ENCODE results near the gene TRAK2.

- TF ChIP-seq, protein P1, sequence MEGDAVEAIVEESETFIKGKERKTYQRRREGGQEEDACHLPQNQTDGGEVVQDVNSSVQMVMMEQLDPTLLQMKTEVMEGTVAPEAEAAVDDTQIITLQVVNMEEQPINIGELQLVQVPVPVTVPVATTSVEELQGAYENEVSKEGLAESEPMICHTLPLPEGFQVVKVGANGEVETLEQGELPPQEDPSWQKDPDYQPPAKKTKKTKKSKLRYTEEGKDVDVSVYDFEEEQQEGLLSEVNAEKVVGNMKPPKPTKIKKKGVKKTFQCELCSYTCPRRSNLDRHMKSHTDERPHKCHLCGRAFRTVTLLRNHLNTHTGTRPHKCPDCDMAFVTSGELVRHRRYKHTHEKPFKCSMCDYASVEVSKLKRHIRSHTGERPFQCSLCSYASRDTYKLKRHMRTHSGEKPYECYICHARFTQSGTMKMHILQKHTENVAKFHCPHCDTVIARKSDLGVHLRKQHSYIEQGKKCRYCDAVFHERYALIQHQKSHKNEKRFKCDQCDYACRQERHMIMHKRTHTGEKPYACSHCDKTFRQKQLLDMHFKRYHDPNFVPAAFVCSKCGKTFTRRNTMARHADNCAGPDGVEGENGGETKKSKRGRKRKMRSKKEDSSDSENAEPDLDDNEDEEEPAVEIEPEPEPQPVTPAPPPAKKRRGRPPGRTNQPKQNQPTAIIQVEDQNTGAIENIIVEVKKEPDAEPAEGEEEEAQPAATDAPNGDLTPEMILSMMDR (IDR thresholded peaks at IDR 0.05): no peak
- TF ChIP-seq POLR2A (IDR thresholded peaks at IDR 0.05): no peak
- no peak for TF ChIP-seq POLR2AphosphoS5 (IDR thresholded peaks at IDR 0.05)
- TF ChIP-seq EP300 (IDR thresholded peaks at IDR 0.05): no peak
Observed at GRCh38 chr2:201470821-201471731, 19.8 kb upstream of the TRAK2 start.

Data from stomach (tissue), 4 donors.